Vagina (tissue), 2 donors: ENCODE data around the gene ALG12. TPM values are rescaled to one million over a fixed set of nuclear protein-coding genes. Genes with fewer than 3 reads are reported as not detected.

Source experiments
- DNase-seq, 2 donors: peaks; one replicate each; pipeline ENCODE4 v3.0.0-alpha.2; 2017; ENCODE audit errors: extremely low spot score in 2 of 2
- H3K27ac ChIP-seq: fragments of 200-600 bp; sonication (generic); one replicate; pipeline ENCODE4 v1.5.1; 2019
- H3K27me3 ChIP-seq: fragments of 200-600 bp; sonication (generic); one replicate; pipeline ENCODE4 v1.5.1; 2019
- H3K36me3 ChIP-seq, 2 donors: fragments of 200-600 bp; sonication (generic); one replicate each; pipeline ENCODE4 v1.5.1; 2017 to 2019
- H3K4me1 ChIP-seq: fragments of 200-600 bp; sonication (generic); one replicate; pipeline ENCODE4 v1.5.1; 2019
- H3K4me3 ChIP-seq, 2 donors: fragments of 200-600 bp; sonication (generic); 1 replicate in 1 of 2; 2 replicates in 1 of 2; pipeline ENCODE4 v1.5.1; 2016 to 2019
- H3K9me3 ChIP-seq: fragments of 200-600 bp; sonication (generic); one replicate; pipeline ENCODE4 v1.5.1; 2019
- CTCF ChIP-seq, 3 experiments: fragments of 450-650 bp in 2 of 3; fragments of 200-600 bp in 1 of 3; sonication (generic) in 1 of 3; IDR thresholded peaks; one replicate each; pipeline ENCODE4 v1.5.1; 2017 to 2019; ENCODE audit warnings: antibody characterized with exemption in 3 of 3, mild to moderate bottlenecking in 2 of 3, moderate library complexity in 2 of 3
- POLR2A ChIP-seq, 2 donors: fragments of 450-650 bp; IDR thresholded peaks; one replicate each; pipeline ENCODE4 v1.6.1; 2017; ENCODE audit warnings: antibody characterized with exemption in 2 of 2, mild to moderate bottlenecking in 2 of 2, moderate library complexity in 2 of 2
- POLR2AphosphoS5 ChIP-seq, 2 donors: sonication (generic); formaldehyde crosslinking; IDR thresholded peaks; one replicate each; pipeline ENCODE4 v1.9.0; 2017; ENCODE audit warnings: antibody characterized with exemption in 2 of 2, mild to moderate bottlenecking in 2 of 2, low read depth in 1 of 2; ENCODE audit not compliant: insufficient read depth in 1 of 2
- intact Hi-C: fragments of 100-400 bp; cut with DNase I; formaldehyde crosslinking; loops from one replicate; pipeline ENCODE4 v1.15.1; 2023
- total RNA-seq: library from RNA; depleted of rRNA; stranded (reverse); fragments of >200 nt; gene quantifications from one replicate; pipeline ENCODE4 v1.2.3, GENCODE V29; 2016

Gene ALG12
- total RNA-seq, 1 donor from 2014 or later, result 21.4 TPM

DNA sequence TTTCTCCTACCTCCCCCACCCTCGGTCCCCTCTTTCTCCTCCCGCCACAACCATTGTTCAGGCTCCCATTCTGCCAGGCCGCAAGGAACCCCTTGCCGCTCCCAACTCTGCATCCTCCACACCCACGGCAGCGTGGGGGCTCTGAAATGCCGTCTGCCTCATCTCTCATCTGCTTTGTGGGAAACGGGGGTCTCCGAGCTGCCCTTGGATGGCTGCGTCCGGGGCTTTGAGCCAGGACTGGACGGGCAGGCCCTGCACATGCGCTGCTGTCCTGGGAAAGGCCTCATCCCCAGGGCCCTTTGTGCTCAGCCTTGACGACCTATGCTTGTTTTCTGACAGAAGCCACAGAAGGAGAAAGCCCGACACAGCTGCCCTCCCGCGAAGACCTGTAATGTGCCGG, 8.7 kb upstream of the ALG12 start:
- no peak for TF ChIP-seq POLR2AphosphoS5 (IDR thresholded peaks at IDR 0.05; ENCODE audit: insufficient read depth in 1 of 2, low read depth in 1 of 2)
- TF ChIP-seq CTCF (IDR thresholded peaks at IDR 0.05), result no peak
- no peak for TF ChIP-seq POLR2A (IDR thresholded peaks at IDR 0.05)
- Histone ChIP-seq H3K4me1 (peaks cover 24% of the 10 kb centered on the region), H3K36me3 (peaks cover 0 to 18% of the 10 kb centered on the region in 2 donors), H3K27ac (no peak overlapping the region), H3K4me3 (no peak overlapping the region), H3K27me3 (no peaks in the 10 kb centered on the region), H3K9me3 (no peaks in the 10 kb centered on the region)
- DNase-seq, result no peak
- intact Hi-C loops, result loop anchor here (10.0 kb wide), 1 partner anchor 268 kb away; no protein-coding TSS in a partner anchor

GRCh38 chr22:49925525-49926128, 7.4 kb upstream of the ALG12 start:
- Histone ChIP-seq H3K36me3 (peaks cover 0 to 26% of the 10 kb centered on the region in 2 donors), H3K9me3 (no peaks in the 10 kb centered on the region), H3K4me1 (peaks cover 14% of the 10 kb centered on the region), H3K4me3 (no peak overlapping the region), H3K27me3 (no peaks in the 10 kb centered on the region), H3K27ac (no peak overlapping the region)
- no peak for DNase-seq
- intact Hi-C loops, result loop anchor here (10.0 kb wide), 1 partner anchor 269 kb away; no protein-coding TSS in a partner anchor
- no peak for TF ChIP-seq POLR2AphosphoS5 (IDR thresholded peaks at IDR 0.05; ENCODE audit: insufficient read depth in 1 of 2, low read depth in 1 of 2)
- TF ChIP-seq CTCF (IDR thresholded peaks at IDR 0.05), result no peak
- TF ChIP-seq POLR2A (IDR thresholded peaks at IDR 0.05), result peak in 1 of 2 donors; percentile 3

DNA sequence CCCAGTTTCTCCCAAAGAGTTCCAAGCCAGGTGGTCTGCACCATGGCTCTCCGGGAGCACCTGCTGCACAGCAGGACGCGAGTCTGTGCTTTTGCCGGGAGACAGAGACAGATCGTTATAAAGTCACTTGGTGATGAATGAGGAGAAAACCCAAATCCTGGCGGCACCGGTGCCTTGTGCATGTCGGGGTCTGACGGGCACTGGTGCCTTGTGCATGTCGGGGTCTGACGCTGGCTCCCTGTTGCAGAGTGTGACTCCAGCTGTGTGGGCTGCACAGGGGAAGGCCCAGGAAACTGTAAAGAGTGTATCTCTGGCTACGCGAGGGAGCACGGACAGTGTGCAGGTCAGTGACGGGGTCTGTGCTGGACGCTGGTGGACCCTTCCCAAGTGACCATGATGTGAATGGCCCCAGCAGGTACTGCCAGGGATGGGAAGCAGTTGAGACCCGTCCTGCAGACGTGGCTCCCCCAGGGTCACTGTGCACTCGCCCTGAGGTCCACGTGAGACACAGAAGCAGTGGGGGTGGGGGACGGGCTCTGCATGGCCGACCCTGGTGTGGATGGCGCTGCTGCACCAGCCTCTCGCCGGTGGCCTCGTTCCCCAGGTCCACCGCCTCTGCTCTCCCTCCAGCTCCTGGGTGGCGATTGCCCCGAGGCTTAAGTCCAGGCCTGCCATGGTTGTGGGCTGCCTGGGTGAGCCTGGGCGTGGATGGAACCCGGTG, 6.0 kb upstream of the ALG12 start:
- Histone ChIP-seq H3K9me3 (no peaks in the 10 kb centered on the region), H3K36me3 (peaks cover 0 to 31% of the 10 kb centered on the region in 2 donors), H3K4me3 (no peak overlapping the region), H3K27me3 (no peaks in the 10 kb centered on the region), H3K27ac (no peak overlapping the region), H3K4me1 (peaks cover 9% of the 10 kb centered on the region)
- no peak for DNase-seq
- TF ChIP-seq POLR2A (IDR thresholded peaks at IDR 0.05), result no peak
- TF ChIP-seq CTCF (IDR thresholded peaks at IDR 0.05), result no peak
- TF ChIP-seq POLR2AphosphoS5 (IDR thresholded peaks at IDR 0.05; ENCODE audit: insufficient read depth in 1 of 2, low read depth in 1 of 2), result no peak
- intact Hi-C loops, result loop anchor here (10.0 kb wide), 1 partner anchor 271 kb away; no protein-coding TSS in a partner anchor

- no peak overlapping the region for H3K27ac ChIP-seq
- H3K4me3 ChIP-seq, result no peak overlapping the region
- H3K36me3 ChIP-seq, result peaks cover 0 to 31% of the 10 kb centered on the region in 2 donors
- intact Hi-C loops, result loop anchor here (10.0 kb wide), 1 partner anchor 271 kb away; no protein-coding TSS in a partner anchor
- H3K27me3 ChIP-seq, result no peaks in the 10 kb centered on the region
- TF ChIP-seq CTCF (IDR thresholded peaks at IDR 0.05) (no peak), POLR2A (IDR thresholded peaks at IDR 0.05) (no peak), POLR2AphosphoS5 (IDR thresholded peaks at IDR 0.05; ENCODE audit: insufficient read depth in 1 of 2, low read depth in 1 of 2) (no peak)
- H3K4me1 ChIP-seq, result peaks cover 10% of the 10 kb centered on the region
- no peak for DNase-seq
- H3K9me3 ChIP-seq, result no peaks in the 10 kb centered on the region
Measured at GRCh38 chr22:49923445-49923844, 5.2 kb upstream of the ALG12 start.
